A549 treated with Hydrocortisone at 1 μM for 4 hours (cell line): ENCODE results near the gene COL16A1. TPM values are rescaled to one million over a fixed set of nuclear protein-coding genes. Genes with fewer than 3 reads are reported as not detected.

Experiments used
- total RNA-seq: library from RNA; stranded (reverse); fragments of 200-300 nt; extraction: Qiagen RNA extraction; gene quantifications from 5 replicates; pipeline ENCODE4 v1.2.3, GENCODE V29; 2022

Gene COL16A1
- total RNA-seq = 2.8 to 4.5 TPM (median 3.8 TPM) in 5 replicates

DNA sequence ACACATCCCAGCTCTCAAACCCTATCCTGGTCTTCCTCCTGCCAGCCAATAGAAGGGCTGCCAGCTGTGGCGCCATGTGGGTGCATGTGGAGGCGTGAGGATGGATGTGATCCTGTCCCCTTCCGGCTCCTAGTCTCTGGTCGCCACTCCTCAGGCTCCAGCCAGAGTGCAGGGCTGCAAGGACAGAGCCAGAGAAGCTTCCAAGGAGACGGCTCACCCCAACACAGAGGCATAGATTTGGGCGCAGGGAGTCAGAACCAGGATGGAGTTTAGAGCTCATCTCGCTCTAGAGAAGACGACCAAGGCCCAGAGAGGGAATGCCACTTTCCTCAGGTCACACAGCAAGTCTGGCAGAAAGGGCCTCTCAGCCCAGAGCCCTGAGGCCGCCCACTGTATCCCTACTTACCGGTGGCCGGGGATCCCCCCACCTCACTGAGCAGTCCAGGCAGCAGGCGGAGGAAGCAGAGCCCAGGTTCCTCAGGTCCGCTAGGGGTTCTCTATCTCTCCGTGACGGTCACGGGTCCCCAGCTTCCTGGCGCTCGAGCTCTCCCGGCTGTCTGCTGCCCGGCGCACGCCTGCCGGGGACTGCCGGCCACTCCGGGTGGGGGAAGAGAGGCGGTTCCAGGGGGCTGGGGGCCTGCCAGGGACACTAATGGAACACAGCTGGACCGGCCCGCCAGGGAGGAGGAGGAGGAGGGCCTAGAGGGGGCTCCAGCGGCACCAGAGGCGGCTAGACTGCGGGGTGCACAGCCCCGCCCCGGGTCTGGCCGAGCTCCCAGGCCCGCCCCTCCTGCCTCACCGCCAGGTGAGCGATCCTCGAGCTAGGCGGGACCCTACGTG lies at the start of gene COL16A1:
Gene COL16A1, minus strand, starts transcription at position 587 of the 840 bp plus-strand sequence. CDS start 1,824 bp downstream, outside the sequence.

DNA sequence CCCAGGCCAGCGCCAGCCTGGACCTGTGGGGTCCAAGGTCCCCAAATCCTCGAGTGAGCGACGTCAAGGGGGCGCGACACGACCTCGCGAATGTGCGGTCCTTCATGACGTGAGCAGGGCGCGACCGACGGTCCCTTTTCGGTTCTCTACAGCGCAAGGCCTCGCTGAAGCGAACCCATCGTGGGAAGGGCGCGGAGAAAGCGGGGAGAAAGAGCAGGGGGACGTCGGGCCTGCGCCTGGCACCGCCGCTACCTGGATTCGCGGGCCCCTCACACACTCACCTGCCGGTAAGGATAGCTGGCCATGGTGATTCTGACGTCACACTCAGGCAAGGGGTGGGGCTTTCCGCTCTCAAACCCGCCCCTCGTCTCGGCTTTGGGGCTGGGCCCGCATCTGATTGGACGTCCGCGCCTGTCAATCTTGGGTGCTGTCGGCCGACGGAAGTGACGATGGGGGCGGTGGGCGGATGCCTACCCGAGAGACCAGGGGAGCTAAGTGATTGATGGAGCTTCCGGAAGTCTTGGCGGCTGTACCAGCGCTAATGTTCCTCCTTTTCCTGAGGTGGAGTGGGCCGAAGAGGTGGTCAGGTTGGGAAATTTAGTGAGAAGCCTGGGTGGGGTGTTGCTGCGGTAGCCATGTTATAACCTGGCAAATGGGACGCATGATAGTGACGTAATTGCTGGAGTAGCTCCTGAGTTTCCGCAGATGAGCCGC lies 59.1 kb downstream of the COL16A1 start, which contains the start of gene PEF1:
Gene PEF1, minus strand, starts transcription at position 317 of the 714 bp plus-strand sequence. Its CDS starts 12 bp downstream, at position 305.

DNA sequence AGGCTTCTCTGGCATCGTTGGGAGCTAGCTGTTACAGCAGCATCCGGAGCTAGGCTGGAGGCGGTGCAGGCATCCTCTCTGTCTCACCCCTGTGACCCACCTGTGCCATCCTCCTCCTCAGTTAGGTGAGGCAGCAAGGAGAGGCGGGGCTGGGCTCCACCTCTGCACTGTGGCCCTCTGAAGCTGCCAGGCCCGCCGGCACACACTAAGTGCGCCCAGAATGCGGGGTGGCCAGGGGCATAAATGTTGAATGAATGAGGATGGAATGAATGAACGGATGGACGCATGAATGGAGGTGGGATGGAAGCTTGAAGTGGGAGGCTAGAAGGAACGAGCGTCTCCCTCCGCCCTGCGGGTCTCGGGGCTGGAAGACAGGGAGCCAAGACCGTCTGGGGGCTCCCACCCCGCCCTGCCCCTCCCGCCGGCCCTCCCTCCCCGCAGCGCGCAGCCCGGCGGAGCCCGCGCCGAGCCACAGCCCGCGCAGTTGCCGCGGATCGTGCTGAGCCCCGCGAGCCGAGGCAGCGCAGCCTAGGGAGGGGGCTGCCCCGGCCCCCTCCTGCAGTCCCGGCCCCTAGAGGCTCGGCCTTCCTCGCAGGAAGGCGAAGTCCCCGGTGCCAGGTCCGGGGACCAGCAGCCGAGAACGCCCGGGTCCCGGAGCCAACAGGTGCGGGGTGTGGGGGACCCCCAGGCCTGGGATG lies 86.5 kb downstream of the COL16A1 start, which contains the start of gene HCRTR1:
Gene HCRTR1, plus strand, starts transcription at position 472 of the 698 bp plus-strand sequence. CDS start 1,504 bp downstream, outside the sequence.

Other genes with a start within 250 kb of the COL16A1 start
- 0.32 to 0.71 TPM (median 0.38 TPM) in 5 replicates for gene TINAGL1, start 127.5 kb downstream of the COL16A1 start, total RNA-seq
- not detected in 5 replicates for gene HCRTR1, start 86.3 kb downstream of the COL16A1 start, total RNA-seq
- 41.9 to 48.4 TPM (median 43.7 TPM) in 5 replicates for gene PEF1, start 59.1 kb downstream of the COL16A1 start, total RNA-seq
- 4.0 to 5.3 TPM (median 4.9 TPM) in 5 replicates for gene ADGRB2, start 60.3 kb upstream of the COL16A1 start, total RNA-seq
- gene SPOCD1, start 112.0 kb upstream of the COL16A1 start, total RNA-seq = 3.6 to 4.9 TPM (median 3.9 TPM) in 5 replicates
- gene PTP4A2, start 234.4 kb upstream of the COL16A1 start, total RNA-seq = 153 to 182 TPM (median 173 TPM) in 5 replicates